WTC11 (cell line): ENCODE data around the gene MMP24.

Source experiments
- CBFB ChIP-seq: sonication (generic); formaldehyde crosslinking; IDR thresholded peaks from 2 replicates; pipeline ENCODE4 v1.8.1; 2022; ENCODE audit warnings: mild to moderate bottlenecking, low read depth, missing genetic modification reagents
- CREB1 ChIP-seq: sonication (generic); formaldehyde crosslinking; IDR thresholded peaks from 2 replicates; pipeline ENCODE4 v1.8.0; 2023; ENCODE audit warnings: mild to moderate bottlenecking, missing genetic modification reagents
- CTCF ChIP-seq: fragments of 200-600 bp; IDR thresholded peaks from 2 replicates; pipeline ENCODE4 v1.8.0; 2022; ENCODE audit warnings: antibody characterized with exemption
- NR3C1 ChIP-seq: sonication (generic); formaldehyde crosslinking; conservative IDR thresholded peaks from 2 replicates; pipeline ENCODE4 v1.8.1; 2023; ENCODE audit warnings: low read depth, mild to moderate bottlenecking, missing genetic modification reagents
- USF2 ChIP-seq: sonication (generic); formaldehyde crosslinking; IDR thresholded peaks from 2 replicates; pipeline ENCODE4 v1.8.1; 2023; ENCODE audit warnings: mild to moderate bottlenecking, missing genetic modification reagents, moderate library complexity

GRCh38 chr20:35314816-35315631 is 88.5 kb downstream of the MMP24 start:
- TF ChIP-seq CTCF, result no peak
- no peak for TF ChIP-seq CREB1
- no peak for TF ChIP-seq CBFB (CRISPR knock-in tag)
- TF ChIP-seq USF2 (CRISPR knock-in tag), result no peak
- no peak for TF ChIP-seq NR3C1 (CRISPR knock-in tag)
